Mesenchymal stem cell (in vitro differentiated cells and primary cell): ENCODE measurements around the gene HNF4A.

Experiments
- DNase-seq: peaks from one replicate; pipeline ENCODE4 v3.0.0-alpha.2; 2013
- H2AFZ ChIP-seq: one replicate; pipeline ENCODE4 v1.6.1; 2013; ENCODE audit warnings: low read depth, mild to moderate bottlenecking, control low read depth, inconsistent platforms, low read length, moderate library complexity
- H2AK5ac ChIP-seq: 2 replicates; pipeline ENCODE4 v1.6.1; 2013; ENCODE audit warnings: low read length, moderate library complexity, mild to moderate bottlenecking, inconsistent platforms; ENCODE audit not compliant: severe bottlenecking
- H2BK120ac ChIP-seq: one replicate; pipeline ENCODE4 v1.6.1; 2013; ENCODE audit warnings: low read depth, mild to moderate bottlenecking, inconsistent platforms, low read length, moderate library complexity
- H2BK12ac ChIP-seq, 2 experiments: one replicate each; pipeline ENCODE4 v1.6.1; 2013; ENCODE audit warnings: inconsistent platforms in 2 of 2, low read length in 2 of 2, mild to moderate bottlenecking in 2 of 2, moderate library complexity in 2 of 2, control low read depth in 1 of 2
- H2BK15ac ChIP-seq: one replicate; pipeline ENCODE4 v1.6.1; 2013; ENCODE audit warnings: mild to moderate bottlenecking, low read depth, inconsistent platforms; ENCODE audit not compliant: poor library complexity, severe bottlenecking
- H2BK5ac ChIP-seq: 2 replicates; pipeline ENCODE4 v1.6.1; 2013; ENCODE audit warnings: low read depth, mild to moderate bottlenecking, low read length, control low read depth, inconsistent platforms; ENCODE audit not compliant: poor library complexity, severe bottlenecking
- H3K14ac ChIP-seq, 2 experiments: one replicate each; pipeline ENCODE4 v1.6.1; 2013; ENCODE audit warnings: inconsistent platforms in 2 of 2, low read length in 2 of 2, control low read depth in 1 of 2, mild to moderate bottlenecking in 1 of 2, moderate library complexity in 1 of 2
- H3K18ac ChIP-seq, 2 experiments: one replicate each; pipeline ENCODE4 v1.6.1; 2013; ENCODE audit warnings: inconsistent platforms in 2 of 2, low read length in 2 of 2, control low read depth in 1 of 2, low read depth in 1 of 2, mild to moderate bottlenecking in 1 of 2
- H3K23ac ChIP-seq, 2 experiments: one replicate each; pipeline ENCODE4 v1.6.1; 2013; ENCODE audit warnings: inconsistent platforms in 2 of 2, low read length in 2 of 2, mild to moderate bottlenecking in 2 of 2, moderate library complexity in 2 of 2, control low read depth in 1 of 2
- H3K27ac ChIP-seq: 2 replicates; pipeline ENCODE4 v1.5.1; 2013; ENCODE audit warnings: mild to moderate bottlenecking, moderate library complexity, low read length, control low read depth, inconsistent platforms; ENCODE audit not compliant: poor library complexity, severe bottlenecking
- H3K27me3 ChIP-seq, 2 experiments: 2 replicates each; pipeline versions ENCODE4 v1.6.1 to v1.7.0; 2013; ENCODE audit warnings: low read length in 2 of 2, mild to moderate bottlenecking in 2 of 2, moderate library complexity in 2 of 2, control low read depth in 1 of 2, inconsistent platforms in 1 of 2; ENCODE audit not compliant: control insufficient read depth in 1 of 2, insufficient read depth in 1 of 2
- H3K36me3 ChIP-seq, 2 experiments: 2 replicates each; pipeline versions ENCODE4 v1.6.1 to v1.7.0; 2013; ENCODE audit warnings: low read length in 2 of 2, control low read depth in 1 of 2, inconsistent platforms in 1 of 2, low read depth in 1 of 2, mild to moderate bottlenecking in 1 of 2; ENCODE audit not compliant: insufficient read depth in 2 of 2, control insufficient read depth in 1 of 2
- H3K4ac ChIP-seq, 2 experiments: one replicate each; pipeline ENCODE4 v1.6.1; 2013; ENCODE audit warnings: inconsistent platforms in 2 of 2, low read length in 2 of 2, mild to moderate bottlenecking in 2 of 2, moderate library complexity in 2 of 2, control low read depth in 1 of 2, low read depth in 1 of 2
- H3K4me1 ChIP-seq: 2 replicates; pipeline ENCODE4 v1.6.1; 2013; ENCODE audit warnings: low read depth, low read length, control low read depth; ENCODE audit not compliant: control insufficient read depth, insufficient read depth
- H3K4me2 ChIP-seq: 2 replicates; pipeline ENCODE4 v1.6.1; 2013; ENCODE audit warnings: low read length, mild to moderate bottlenecking, inconsistent platforms; ENCODE audit not compliant: poor library complexity, severe bottlenecking
- H3K4me3 ChIP-seq, 2 experiments: 2 replicates each; pipeline versions ENCODE4 v1.5.1 to v1.7.0; 2013; ENCODE audit warnings: low read length in 2 of 2, mild to moderate bottlenecking in 2 of 2, control low read depth in 1 of 2, low read depth in 1 of 2; ENCODE audit not compliant: insufficient read depth in 1 of 2
- H3K79me1 ChIP-seq: replicated peaks from 2 replicates; pipeline ENCODE4 v1.6.1; 2013; ENCODE audit warnings: mild to moderate bottlenecking, control low read depth, low read length, inconsistent platforms; ENCODE audit not compliant: poor library complexity, severe bottlenecking
- H3K9ac ChIP-seq: 2 replicates; pipeline ENCODE4 v1.7.0; 2013; ENCODE audit warnings: mild to moderate bottlenecking, low read length, moderate library complexity
- H3K9me3 ChIP-seq: 2 replicates; pipeline ENCODE4 v1.7.0; 2013; ENCODE audit warnings: mild to moderate bottlenecking, low read length; ENCODE audit not compliant: control insufficient read depth
- H4K8ac ChIP-seq: one replicate; pipeline ENCODE4 v1.6.1; 2013; ENCODE audit warnings: inconsistent platforms, mild to moderate bottlenecking, low read length, moderate library complexity
- H4K91ac ChIP-seq: one replicate; pipeline ENCODE4 v1.6.1; 2013; ENCODE audit warnings: mild to moderate bottlenecking, low read length, inconsistent platforms
- WGBS: methylation state at CpG from one replicate; pipeline ENCODE4 v1.1.7; 2013; ENCODE audit warnings: mixed read lengths; 5-methylcytosine and 5-hydroxymethylcytosine counted together

The HNF4A gene

DNA sequence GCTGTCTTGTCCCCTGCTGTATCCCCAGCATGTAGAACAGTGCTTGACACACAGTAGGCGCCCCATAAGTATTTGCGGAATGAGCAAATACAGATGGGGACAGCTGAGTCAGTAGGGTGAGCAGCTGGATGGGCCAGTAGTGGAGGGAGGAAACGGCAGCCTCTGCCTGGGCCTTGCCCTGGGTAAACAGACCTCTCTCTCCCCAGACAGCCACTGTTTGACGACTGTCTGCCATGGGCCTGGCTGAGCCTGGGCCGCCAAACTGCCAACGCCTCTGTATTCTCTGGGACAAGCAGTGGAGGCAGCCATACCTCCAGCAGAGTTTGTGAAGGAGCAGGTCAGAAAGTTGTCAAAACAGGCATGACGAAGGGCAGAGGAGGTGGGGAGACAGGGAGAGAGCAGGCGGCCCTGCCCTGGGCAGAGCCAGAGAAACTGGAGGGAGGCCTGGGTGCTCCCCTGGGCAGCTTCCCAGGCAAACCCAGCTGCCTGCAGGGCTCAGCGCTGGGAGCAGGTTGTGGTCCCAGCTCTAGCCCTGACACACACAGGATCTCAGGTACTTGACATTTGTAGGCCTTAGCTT, 15.2 kb downstream of the HNF4A start:
- Histone ChIP-seq H3K14ac (no peak overlapping the region), H3K79me1 (no peaks in the 10 kb centered on the region), H3K36me3 (no peaks in the 10 kb centered on the region), H3K4me3 (no peak overlapping the region), H3K18ac (no peak overlapping the region), H2BK120ac (no peak overlapping the region), H3K4ac (no peak overlapping the region), H3K27me3 (peaks cover 0 to 24% of the 10 kb centered on the region in 2 experiments), H2BK15ac (no peak overlapping the region), H2BK12ac (no peak overlapping the region), H2AK5ac (no peak overlapping the region), H3K9ac (no peak overlapping the region), H3K4me2 (no peak overlapping the region), H3K27ac (no peak overlapping the region), H2BK5ac (no peak overlapping the region), H3K9me3 (peaks cover 2% of the 10 kb centered on the region), H4K91ac (no peak overlapping the region), H4K8ac (no peak overlapping the region), H3K4me1 (peaks cover 4% of the 10 kb centered on the region), H2AFZ (peak overlapping the region; percentile 36), H3K23ac (no peak overlapping the region)
- no peak for DNase-seq
- 70% methylated on average over 8 of the region's 9 CpGs for WGBS

DNA sequence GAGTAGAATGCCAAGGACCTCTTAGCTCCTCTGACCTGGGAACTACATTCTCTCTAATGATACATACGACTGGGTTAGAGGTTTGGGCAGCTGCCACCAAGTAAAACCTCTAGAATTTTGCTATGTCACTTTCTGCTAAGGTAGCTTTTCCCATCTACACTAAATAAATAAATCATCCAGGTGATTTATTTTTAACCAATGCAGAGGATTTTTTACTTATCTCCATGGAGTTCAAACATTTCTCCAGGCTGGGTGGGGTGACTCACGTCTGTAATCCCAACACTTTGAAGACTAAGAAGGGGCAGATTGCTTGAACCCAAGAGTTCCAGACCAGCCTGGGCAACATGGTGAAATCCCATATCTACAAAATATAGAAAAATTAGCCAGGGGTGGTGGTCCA, 27.1 kb downstream of the HNF4A start:
- DNase-seq, result no peak
- Histone ChIP-seq H3K9ac (no peak overlapping the region), H4K91ac (no peak overlapping the region), H3K14ac (no peak overlapping the region), H2BK15ac (no peak overlapping the region), H3K4me3 (no peak overlapping the region), H3K18ac (no peak overlapping the region), H2BK120ac (no peak overlapping the region), H3K36me3 (no peaks in the 10 kb centered on the region), H2BK5ac (no peak overlapping the region), H2BK12ac (no peak overlapping the region), H3K23ac (no peak overlapping the region), H3K79me1 (no peaks in the 10 kb centered on the region), H3K27ac (no peak overlapping the region), H3K4me1 (no peaks in the 10 kb centered on the region), H4K8ac (no peak overlapping the region), H3K4ac (no peak overlapping the region), H3K27me3 (peaks cover 16 to 34% of the 10 kb centered on the region in 2 experiments), H2AK5ac (no peak overlapping the region), H2AFZ (no peak overlapping the region), H3K4me2 (no peak overlapping the region), H3K9me3 (no peaks in the 10 kb centered on the region)
- WGBS, result 56% methylated on average over 2 of the region's 2 CpGs

DNA sequence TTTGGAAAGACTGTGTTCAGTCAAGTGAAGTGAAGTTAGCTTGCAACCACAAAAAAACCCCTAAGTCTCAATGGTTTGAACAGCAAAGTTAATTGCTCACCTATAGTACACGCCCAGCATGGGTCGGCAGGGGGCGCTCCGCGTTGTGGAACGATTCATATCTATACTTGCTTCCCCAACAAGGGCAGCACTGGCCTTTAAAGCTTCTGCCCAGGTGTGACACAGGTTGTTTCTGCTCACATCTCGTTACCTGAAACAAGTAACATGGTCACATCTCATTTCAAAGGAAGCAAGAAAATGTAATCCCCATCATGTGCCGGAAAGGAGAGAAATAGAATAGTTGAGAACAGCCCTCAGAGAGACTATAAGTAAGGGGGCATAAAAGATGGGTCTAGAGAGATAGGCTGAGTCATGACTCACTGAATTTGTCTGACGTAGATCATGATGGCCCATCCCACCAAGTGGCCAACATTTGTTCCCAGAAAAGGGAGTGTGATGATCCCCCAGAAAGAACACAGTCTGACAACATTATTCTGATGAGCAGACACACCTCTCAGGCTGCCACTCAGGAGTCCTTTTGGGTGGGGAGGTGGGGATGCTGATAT, 29.0 kb downstream of the HNF4A start:
- H2BK120ac ChIP-seq, result no peak overlapping the region
- H3K4ac ChIP-seq, result no peak overlapping the region
- H3K27me3 ChIP-seq, result peaks cover 22 to 43% of the 10 kb centered on the region in 2 experiments
- peaks cover 3% of the 10 kb centered on the region for H3K4me1 ChIP-seq
- H3K9ac ChIP-seq, result no peak overlapping the region
- peak; percentile 61 for DNase-seq
- no peak overlapping the region for H2BK5ac ChIP-seq
- no peak overlapping the region for H3K4me2 ChIP-seq
- H2AK5ac ChIP-seq, result no peak overlapping the region
- H3K18ac ChIP-seq, result no peak overlapping the region
- no peak overlapping the region for H2AFZ ChIP-seq
- H2BK15ac ChIP-seq, result no peak overlapping the region
- H3K23ac ChIP-seq, result no peak overlapping the region
- no peak overlapping the region for H3K14ac ChIP-seq
- H3K27ac ChIP-seq, result no peak overlapping the region
- H3K9me3 ChIP-seq, result no peaks in the 10 kb centered on the region
- no peaks in the 10 kb centered on the region for H3K36me3 ChIP-seq
- no peak overlapping the region for H4K8ac ChIP-seq
- no peak overlapping the region for H4K91ac ChIP-seq
- WGBS, result 12% methylated on average over 9 of the region's 9 CpGs
- no peaks in the 10 kb centered on the region for H3K79me1 ChIP-seq
- no peak overlapping the region for H3K4me3 ChIP-seq
- H2BK12ac ChIP-seq, result no peak overlapping the region

DNA sequence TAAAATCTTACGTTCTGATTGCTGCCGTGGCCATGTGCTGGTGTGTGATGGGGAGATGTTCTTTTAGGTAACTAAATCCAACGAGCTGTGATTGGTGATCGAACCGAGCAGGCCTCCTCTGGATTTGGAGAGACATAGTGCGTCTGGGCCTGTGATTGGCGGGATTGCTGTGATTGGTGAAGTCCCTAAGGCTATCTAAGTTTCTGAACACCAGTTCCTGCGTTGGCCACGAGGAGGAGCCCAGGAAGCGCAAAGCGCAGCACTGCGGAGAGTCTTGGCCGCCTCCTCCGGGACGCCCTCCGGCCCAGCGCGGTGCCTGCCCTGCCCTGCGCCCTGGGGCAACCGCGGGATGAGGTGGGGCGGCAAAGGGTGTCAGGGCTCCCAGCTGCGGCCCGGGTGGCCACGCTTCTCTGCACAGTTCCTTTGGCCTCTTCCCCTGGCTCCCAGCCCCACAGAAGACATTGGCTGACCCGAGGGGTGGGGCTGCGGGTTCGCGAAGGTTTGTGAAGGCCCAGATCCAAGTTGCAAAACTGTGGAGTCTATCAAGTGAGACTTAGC, 33.0 kb downstream of the HNF4A start:
- no peak overlapping the region for H3K14ac ChIP-seq
- no peak overlapping the region for H2AK5ac ChIP-seq
- no peak overlapping the region for H3K4me2 ChIP-seq
- peak overlapping the region; percentile 33 for H3K9ac ChIP-seq
- no peaks in the 10 kb centered on the region for H3K79me1 ChIP-seq
- peaks cover 3% of the 10 kb centered on the region for H3K4me1 ChIP-seq
- H3K9me3 ChIP-seq, result no peaks in the 10 kb centered on the region
- no peak overlapping the region for H2BK15ac ChIP-seq
- 10% methylated on average over 29 of the region's 29 CpGs for WGBS
- no peak overlapping the region for H3K4ac ChIP-seq
- DNase-seq, result peak; percentile 58
- H3K27me3 ChIP-seq, result peaks cover 32 to 51% of the 10 kb centered on the region in 2 experiments
- no peak overlapping the region for H2BK12ac ChIP-seq
- no peak overlapping the region for H3K18ac ChIP-seq
- no peak overlapping the region for H3K4me3 ChIP-seq
- no peak overlapping the region for H2AFZ ChIP-seq
- H4K8ac ChIP-seq, result no peak overlapping the region
- H3K36me3 ChIP-seq, result no peaks in the 10 kb centered on the region
- H2BK120ac ChIP-seq, result no peak overlapping the region
- H3K23ac ChIP-seq, result no peak overlapping the region
- no peak overlapping the region for H2BK5ac ChIP-seq
- H4K91ac ChIP-seq, result no peak overlapping the region
- H3K27ac ChIP-seq, result no peak overlapping the region
